Glutamatergic neuron (in vitro differentiated cells): ENCODE results near the gene PIM3. TPM values are rescaled to one million over a fixed set of nuclear protein-coding genes. Genes with fewer than 3 reads are reported as not detected.

Source experiments
- DNase-seq: peaks from one replicate; pipeline ENCODE4 v3.0.0; 2022
- H3K27ac Mint-ChIP-seq: one replicate; pipeline ENCODE4 v1.8.0; 2020; ENCODE audit warnings: mild to moderate bottlenecking, mixed read lengths, inconsistent platforms; ENCODE audit not compliant: unreplicated experiment
- H3K27me3 Mint-ChIP-seq: one replicate; pipeline ENCODE4 v1.8.0; 2020; ENCODE audit warnings: mild to moderate bottlenecking, moderate library complexity, mixed read lengths, inconsistent platforms; ENCODE audit not compliant: unreplicated experiment
- H3K36me3 Mint-ChIP-seq: one replicate; pipeline ENCODE4 v1.8.0; 2020; ENCODE audit warnings: mild to moderate bottlenecking, mixed read lengths, inconsistent platforms; ENCODE audit not compliant: unreplicated experiment
- H3K4me1 Mint-ChIP-seq: one replicate; pipeline ENCODE4 v1.8.0; 2020; ENCODE audit warnings: mild to moderate bottlenecking, low read depth, mixed read lengths, inconsistent platforms; ENCODE audit not compliant: unreplicated experiment
- H3K4me3 Mint-ChIP-seq: one replicate; pipeline ENCODE4 v1.8.0; 2020; ENCODE audit warnings: mild to moderate bottlenecking, mixed read lengths, inconsistent platforms; ENCODE audit not compliant: unreplicated experiment
- H3K9me3 Mint-ChIP-seq: one replicate; pipeline ENCODE4 v1.8.0; 2020; ENCODE audit warnings: mild to moderate bottlenecking, moderate library complexity, mixed read lengths, inconsistent platforms; ENCODE audit not compliant: unreplicated experiment
- total RNA-seq: library from RNA; stranded (reverse); fragmentation: NEBNext Ultra II Directional; extraction: Animal tissue kit (Norgen Biotek cat#: 25700); gene quantifications from one replicate; pipeline ENCODE4 v1.2.1, GENCODE V29; 2021; ENCODE audit not compliant: unreplicated experiment
- TF ChIP-seq, protein P1 (sequence below): fragments of 200-600 bp; sonication (generic); IDR thresholded peaks from one replicate; pipeline ENCODE4 v1.5.0; 2021; ENCODE audit not compliant: partially characterized antibody, unreplicated experiment

The PIM3 gene
- total RNA-seq, 1 donor from 2014 or later = 32.3 TPM

DNA sequence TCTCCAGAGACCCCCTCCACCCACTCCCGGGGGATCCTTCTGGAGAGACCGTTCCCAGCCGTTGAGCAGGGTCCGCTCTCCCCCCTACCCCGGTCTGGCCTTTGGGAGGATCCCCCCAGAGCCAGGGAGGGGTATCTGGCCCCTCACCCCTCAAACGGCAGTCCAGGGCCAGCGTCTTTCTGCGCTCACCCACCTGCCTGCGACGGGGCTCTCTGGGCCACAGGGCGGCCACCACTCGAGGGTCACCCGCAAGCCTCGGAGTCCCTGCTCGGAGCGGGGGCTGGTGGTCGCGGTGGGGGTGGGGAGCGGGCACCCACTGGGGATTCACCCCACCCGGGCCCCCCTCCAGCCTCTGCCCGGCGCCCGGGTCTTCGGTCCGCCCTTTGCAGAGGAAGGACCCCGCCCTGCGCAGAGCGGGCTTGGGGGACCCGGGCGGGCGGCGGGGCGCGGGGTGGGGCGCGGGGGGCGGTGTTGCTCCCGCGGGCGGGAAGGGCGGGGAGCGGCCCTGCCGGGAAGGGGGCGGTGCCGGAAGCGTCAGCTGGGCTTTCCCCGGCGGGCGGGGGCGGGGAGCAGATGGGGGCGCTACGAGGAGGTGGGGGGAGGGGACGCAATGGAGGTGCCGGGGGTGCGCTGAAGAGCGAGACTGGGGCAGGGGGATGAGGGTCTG lies 25.5 kb upstream of the PIM3 start:
- TF ChIP-seq, protein P1, sequence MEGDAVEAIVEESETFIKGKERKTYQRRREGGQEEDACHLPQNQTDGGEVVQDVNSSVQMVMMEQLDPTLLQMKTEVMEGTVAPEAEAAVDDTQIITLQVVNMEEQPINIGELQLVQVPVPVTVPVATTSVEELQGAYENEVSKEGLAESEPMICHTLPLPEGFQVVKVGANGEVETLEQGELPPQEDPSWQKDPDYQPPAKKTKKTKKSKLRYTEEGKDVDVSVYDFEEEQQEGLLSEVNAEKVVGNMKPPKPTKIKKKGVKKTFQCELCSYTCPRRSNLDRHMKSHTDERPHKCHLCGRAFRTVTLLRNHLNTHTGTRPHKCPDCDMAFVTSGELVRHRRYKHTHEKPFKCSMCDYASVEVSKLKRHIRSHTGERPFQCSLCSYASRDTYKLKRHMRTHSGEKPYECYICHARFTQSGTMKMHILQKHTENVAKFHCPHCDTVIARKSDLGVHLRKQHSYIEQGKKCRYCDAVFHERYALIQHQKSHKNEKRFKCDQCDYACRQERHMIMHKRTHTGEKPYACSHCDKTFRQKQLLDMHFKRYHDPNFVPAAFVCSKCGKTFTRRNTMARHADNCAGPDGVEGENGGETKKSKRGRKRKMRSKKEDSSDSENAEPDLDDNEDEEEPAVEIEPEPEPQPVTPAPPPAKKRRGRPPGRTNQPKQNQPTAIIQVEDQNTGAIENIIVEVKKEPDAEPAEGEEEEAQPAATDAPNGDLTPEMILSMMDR = no peak
- DNase-seq = peak; percentile 67
- no peaks in the 10 kb centered on the region for H3K36me3 Mint-ChIP-seq
- no peaks in the 10 kb centered on the region for H3K27me3 Mint-ChIP-seq
- H3K4me1 Mint-ChIP-seq = peaks cover 7% of the 10 kb centered on the region
- H3K9me3 Mint-ChIP-seq = no peaks in the 10 kb centered on the region
- H3K4me3 Mint-ChIP-seq = no peak overlapping the region
- no peak overlapping the region for H3K27ac Mint-ChIP-seq

DNA sequence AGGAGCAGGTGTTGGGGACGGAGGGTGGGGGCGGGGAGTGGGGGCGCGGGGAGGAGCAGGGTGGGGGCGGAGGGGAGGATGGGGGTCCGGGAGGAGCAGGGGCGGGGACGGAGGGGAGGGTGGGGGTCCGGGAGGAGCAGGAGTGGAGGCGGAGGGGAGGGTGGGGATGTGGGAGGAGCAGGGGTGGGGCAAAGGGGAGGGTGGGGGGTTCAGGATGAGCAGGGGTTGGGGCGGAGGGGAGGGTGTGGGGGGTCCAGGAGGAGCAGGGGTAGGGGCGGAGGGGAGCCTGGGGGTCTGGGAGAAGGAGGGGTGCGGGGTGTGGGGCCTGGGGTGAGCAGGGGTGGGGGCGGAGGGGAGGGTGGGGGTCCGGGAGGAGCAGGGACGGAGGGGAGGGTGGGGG lies 25.0 kb upstream of the PIM3 start:
- no peak for DNase-seq
- H3K27me3 Mint-ChIP-seq = no peaks in the 10 kb centered on the region
- no peaks in the 10 kb centered on the region for H3K9me3 Mint-ChIP-seq
- TF ChIP-seq, protein P1 = no peak
- no peak overlapping the region for H3K27ac Mint-ChIP-seq
- H3K4me1 Mint-ChIP-seq = peaks cover 7% of the 10 kb centered on the region
- no peak overlapping the region for H3K4me3 Mint-ChIP-seq
- H3K36me3 Mint-ChIP-seq = no peaks in the 10 kb centered on the region

DNA sequence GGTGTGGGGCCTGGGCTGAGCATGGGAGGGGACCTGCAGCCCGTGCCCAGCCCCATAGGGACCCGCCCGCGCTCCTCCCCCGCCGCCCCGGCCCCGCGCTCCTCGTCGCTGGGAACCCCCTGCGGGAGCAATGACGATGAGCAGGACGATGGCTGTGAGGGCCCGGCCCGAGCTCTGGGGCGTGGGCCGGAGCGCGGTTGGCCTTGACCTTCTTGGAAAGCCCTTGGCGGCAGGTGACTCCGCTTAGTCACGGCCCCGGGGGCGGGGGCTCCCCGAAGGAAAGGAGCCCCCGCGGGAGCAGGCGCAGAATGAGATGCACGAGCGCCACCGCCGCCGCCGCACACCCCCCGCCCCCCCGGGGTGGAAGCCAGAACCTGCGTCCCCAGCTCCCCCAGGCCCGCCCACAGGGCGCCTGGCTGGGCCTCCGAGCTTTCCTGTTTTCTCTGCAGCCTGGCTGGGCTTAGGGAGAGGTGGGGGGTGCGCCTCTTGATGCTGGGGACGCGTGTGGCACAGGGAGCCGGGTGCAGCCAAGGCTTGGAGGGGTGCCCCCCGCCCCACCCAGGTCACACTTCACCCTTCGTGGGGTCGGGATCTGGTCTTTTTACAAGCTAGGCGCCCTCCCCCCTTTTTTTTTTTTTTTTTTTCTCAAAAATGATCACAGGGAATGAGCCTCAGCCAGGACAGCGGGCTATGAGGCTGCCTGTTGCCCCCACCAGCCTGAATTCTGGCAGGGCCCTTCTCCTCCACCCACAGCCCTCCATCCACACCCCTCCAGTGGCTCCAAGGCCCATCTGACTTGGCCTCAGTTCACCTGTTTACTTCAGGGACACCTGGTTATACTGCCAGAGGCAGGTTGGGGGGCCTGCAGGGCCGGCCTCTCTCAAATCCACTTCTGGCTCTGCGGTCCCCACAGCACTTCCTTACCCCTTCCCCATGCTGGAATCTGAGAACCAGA lies 24.3 kb upstream of the PIM3 start:
- Mint-ChIP-seq H3K4me3 (peak overlapping the region; percentile 55), H3K36me3 (no peaks in the 10 kb centered on the region), H3K4me1 (peaks cover 7% of the 10 kb centered on the region), H3K27ac (no peak overlapping the region), H3K27me3 (no peaks in the 10 kb centered on the region), H3K9me3 (peaks cover 2% of the 10 kb centered on the region)
- TF ChIP-seq, protein P1 = no peak
- peak; percentile 82 for DNase-seq

DNA sequence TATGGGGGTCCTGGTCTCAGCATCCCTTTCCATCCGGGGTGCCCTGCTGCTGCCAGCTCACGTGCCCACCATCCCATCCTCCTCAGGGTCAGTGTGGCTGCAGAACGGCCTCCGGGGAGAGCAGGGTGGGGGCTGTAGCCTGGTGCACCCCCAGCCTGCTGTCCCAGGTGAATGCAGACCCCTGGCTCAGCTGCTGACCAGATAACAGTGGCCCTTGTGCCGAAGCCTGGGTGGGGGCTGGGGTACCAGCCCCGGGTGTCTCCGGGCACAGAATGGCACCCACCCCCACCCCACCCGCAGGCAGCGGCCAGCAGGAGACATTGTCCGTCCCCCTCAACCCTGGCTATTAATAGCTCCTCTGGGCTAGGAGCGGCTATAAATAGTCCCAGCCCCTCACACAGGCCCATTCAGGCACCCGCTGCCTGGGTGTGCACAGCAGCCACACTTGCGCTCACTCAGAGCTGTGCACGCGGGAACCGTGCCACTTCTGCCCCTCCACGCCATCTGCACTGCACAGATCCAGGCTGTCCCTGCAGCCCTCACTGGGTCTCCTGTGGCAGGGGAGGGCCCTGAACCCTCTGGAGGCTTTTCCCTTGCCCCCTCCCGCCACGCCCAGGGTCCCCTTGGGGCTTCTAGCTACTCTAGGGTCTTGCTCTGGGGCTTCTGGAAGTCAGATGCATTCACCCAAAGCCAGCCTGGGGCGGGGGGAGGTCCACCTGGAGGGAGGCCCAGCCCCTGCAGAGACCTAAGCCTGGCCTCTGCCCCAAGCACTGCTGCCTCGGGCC lies 23.4 kb upstream of the PIM3 start:
- TF ChIP-seq, protein P1 = no peak
- DNase-seq = peak; percentile 64
- Mint-ChIP-seq H3K36me3 (no peaks in the 10 kb centered on the region), H3K27me3 (no peaks in the 10 kb centered on the region), H3K4me3 (peak overlapping the region; percentile 55), H3K9me3 (peaks cover 2% of the 10 kb centered on the region), H3K27ac (no peak overlapping the region), H3K4me1 (peaks cover 7% of the 10 kb centered on the region)
